OCI-LY3 (cell line): Measurements from ENCODE around the gene HDAC6.

Experiments
- CTCF ChIP-seq: fragments of 200-600, 300-600 bp; sonication (generic); IDR thresholded peaks from 2 replicates; pipeline ENCODE4 v1.5.1; 2014; ENCODE audit warnings: antibody characterized with exemption, low read length, low read depth
- EZH2phosphoT487 ChIP-seq: fragments of 200-600 bp; shearing (Covaris generic); IDR thresholded peaks from 2 replicates; pipeline ENCODE4 v1.6.1; 2018; ENCODE audit warnings: antibody characterized with exemption, mixed run types, low read depth

- no peak for TF ChIP-seq CTCF
- TF ChIP-seq EZH2phosphoT487, result no peak
These were observed 47.6 kb upstream of the HDAC6 start for GRCh38 chrX:48754238-48754637.
